NCI-H1048 (cell line): ENCODE results near the gene AHI1.

ENCODE experiments used
- DNase-seq: peaks from one replicate; lab custom pipeline; 2025; lab: John Stamatoyannopoulos, UW

Gene AHI1

GRCh38 chr6:135328136-135328535 is 169.4 kb downstream of the AHI1 start:
- no peak for DNase-seq

- no peak for DNase-seq
Observed at GRCh38 chr6:135325624-135326424, 171.7 kb downstream of the AHI1 start.

GRCh38 chr6:135324531-135324930 is 173.0 kb downstream of the AHI1 start:
- DNase-seq = no peak

- no peak for DNase-seq
Observed at GRCh38 chr6:135323979-135324378, 173.6 kb downstream of the AHI1 start.

- DNase-seq = no peak
Observed at GRCh38 chr6:135323202-135323668, 174.3 kb downstream of the AHI1 start.

GRCh38 chr6:135322427-135323201 is 174.9 kb downstream of the AHI1 start:
- DNase-seq = no peak

- DNase-seq = no peak
Observed at GRCh38 chr6:135320721-135321621, 176.6 kb downstream of the AHI1 start.

GRCh38 chr6:135319819-135320218 is 177.7 kb downstream of the AHI1 start:
- DNase-seq = no peak

GRCh38 chr6:135318738-135319469 is 178.6 kb downstream of the AHI1 start:
- DNase-seq = no peak

GRCh38 chr6:135314543-135314942 is 183.0 kb downstream of the AHI1 start:
- DNase-seq = no peak

- no peak for DNase-seq
Observed at GRCh38 chr6:135311446-135312200, 185.9 kb downstream of the AHI1 start.

- DNase-seq = no peak
Observed at GRCh38 chr6:135310291-135310690, 187.2 kb downstream of the AHI1 start.

GRCh38 chr6:135306740-135307420 is 190.7 kb downstream of the AHI1 start:
- no peak for DNase-seq

GRCh38 chr6:135306166-135306565 is 191.4 kb downstream of the AHI1 start:
- DNase-seq = no peak

- no peak for DNase-seq
Observed at GRCh38 chr6:135305684-135306083, 191.9 kb downstream of the AHI1 start.

- no peak for DNase-seq
Observed at GRCh38 chr6:135304883-135305282, 192.7 kb downstream of the AHI1 start.

- DNase-seq = no peak
Observed at GRCh38 chr6:135301304-135301703, 196.2 kb downstream of the AHI1 start.

GRCh38 chr6:135300576-135300975 is 197.0 kb downstream of the AHI1 start:
- DNase-seq = no peak

- no peak for DNase-seq
Observed at GRCh38 chr6:135299256-135299655, 198.3 kb downstream of the AHI1 start.

- DNase-seq = no peak
Observed at GRCh38 chr6:135298455-135298854, 199.1 kb downstream of the AHI1 start.
